SW 1271 (cell line): ENCODE results near the gene ANKH.
A peak's percentile ranks its signal among the peaks of the same experiment; 100 is the strongest.

Experiments used
- DNase-seq, 2 experiments: peaks; one replicate each; lab custom pipeline; 2025; lab: John Stamatoyannopoulos, UW

ANKH gene

DNA sequence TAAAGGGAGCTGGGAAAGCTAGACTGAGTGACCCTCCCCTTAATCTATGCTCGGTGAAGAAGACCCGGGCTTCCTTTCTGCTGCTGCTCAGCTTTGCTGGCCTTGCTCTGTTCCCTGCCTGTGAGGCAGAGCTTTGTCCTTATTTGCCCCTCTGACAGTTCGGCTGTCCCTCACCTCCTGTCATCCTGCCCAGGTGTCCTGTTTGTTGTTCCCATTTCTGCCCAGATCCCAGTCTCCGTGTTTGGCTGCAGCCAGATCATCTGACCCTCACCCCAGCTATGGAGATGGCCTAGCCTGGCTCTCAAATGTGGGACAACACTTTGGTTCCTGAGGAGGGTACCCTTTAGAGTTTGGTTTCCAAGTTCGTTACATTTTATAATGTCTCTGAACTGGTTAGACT is 186.8 kb downstream of the ANKH start:
- DNase-seq: no peak

DNA sequence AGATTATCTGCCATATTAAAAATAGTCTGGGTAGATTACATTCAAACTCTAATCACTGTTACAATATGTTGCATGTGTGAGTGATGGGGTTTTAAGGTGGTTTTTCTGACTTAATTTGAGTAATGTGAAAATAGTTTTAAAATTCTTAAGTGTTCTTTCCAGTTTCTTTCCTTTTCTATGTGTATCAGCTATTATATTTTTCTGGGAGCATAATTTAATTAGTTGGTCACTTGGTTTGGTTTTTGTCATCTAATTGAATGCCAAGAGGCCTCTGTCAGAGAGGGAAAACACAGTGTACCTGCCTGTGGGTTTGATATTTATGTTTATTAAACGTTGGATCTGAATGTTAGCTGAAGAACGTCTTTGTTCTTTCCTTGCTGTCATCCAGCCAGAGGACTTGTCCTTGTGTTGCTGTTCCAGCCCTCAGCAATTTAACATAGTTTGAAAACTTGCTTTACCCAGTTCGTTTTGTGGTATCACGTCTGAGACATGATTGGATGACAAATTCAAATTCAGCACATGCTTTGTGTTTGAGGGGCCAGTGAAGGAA is 187.6 kb downstream of the ANKH start:
- DNase-seq: no peak

DNA sequence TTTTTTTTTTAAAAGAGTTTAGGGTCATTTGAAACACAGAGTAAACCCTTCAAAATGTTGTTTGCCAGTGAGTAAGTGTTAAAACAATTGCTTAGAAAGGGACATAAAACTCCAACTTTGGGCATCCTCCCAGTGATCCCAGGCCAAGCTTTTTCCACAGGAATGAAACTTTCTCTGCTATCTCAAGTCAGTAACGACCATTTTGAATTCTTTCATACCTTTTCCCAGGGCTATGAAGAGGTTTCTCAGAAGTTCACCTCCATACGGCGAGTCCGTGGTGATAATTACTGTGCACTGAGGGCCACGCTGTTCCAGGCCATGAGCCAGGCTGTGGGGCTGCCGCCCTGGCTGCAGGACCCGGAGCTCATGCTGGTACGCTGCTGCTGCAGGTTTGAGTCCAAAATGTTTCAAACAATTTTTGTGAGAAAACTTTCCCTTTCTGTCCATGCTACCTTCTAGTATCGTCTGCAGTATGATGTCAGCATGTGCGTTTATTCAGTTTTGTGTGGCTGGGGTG is 190.3 kb downstream of the ANKH start:
- no peak for DNase-seq

DNA sequence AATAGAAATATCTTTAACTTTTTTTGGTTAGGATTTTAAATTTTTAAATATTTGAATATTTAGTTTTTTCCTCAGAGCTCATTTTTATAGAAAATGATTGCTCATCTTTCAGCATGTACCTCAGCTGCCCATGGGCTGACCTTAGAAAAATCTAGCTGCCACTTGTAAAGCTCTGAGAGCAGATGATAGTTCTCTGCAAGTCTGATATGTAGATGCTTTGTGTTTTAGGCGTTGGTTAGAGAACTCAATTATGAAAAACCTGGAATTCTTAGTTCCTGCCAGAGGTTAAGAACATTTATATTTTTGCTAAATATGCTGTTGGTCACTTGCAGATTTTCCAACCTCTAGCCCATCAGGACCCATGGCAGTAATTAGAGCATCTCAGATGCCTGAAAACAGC is 192.0 kb downstream of the ANKH start:
- DNase-seq: no peak

DNA sequence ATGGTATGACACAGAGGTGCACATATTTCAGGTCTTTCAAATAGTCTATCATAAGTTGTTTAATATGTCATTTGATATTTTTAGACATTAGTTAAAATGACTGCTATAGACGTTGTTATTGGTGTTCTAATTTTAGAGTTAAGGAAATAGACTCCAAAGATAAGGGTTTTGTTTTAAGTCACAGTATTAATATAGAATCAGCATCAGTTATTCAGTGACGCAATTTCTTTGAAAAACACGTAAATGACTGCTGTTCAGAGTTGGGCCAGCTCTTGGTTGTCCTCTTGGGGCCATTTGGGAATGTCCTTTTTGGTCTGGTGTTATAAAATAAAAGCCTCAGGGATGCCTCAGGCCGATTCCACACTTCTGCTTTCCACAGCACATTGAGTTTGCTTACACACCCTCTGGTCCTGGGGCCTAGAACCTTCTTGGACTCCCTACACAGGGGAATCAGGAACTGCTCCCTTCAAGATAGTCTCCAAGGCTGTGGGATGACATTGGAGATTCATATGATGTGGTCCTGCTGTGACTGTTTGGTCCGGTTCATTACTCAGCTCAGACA is 192.7 kb downstream of the ANKH start:
- no peak for DNase-seq

DNA sequence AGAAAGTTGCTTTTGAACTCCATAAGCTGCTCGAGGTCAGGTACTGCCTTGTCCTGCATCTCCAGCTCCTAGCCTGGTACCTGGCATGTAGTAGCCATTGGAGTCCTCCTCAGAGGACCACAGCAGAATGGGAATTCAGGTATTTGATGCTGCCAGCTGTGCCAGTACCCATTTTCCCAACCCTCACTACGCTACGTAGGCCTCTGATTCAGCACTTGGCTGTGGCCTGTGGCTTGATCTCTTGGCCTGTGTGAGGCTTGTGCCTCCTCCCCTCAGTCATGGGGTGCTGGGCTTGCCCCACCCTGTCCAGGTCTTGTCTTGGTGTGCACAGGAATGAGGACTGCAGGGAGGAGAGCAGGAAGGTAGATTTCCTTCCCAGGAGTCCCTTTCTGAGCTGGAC is 195.3 kb downstream of the ANKH start:
- no peak for DNase-seq

DNA sequence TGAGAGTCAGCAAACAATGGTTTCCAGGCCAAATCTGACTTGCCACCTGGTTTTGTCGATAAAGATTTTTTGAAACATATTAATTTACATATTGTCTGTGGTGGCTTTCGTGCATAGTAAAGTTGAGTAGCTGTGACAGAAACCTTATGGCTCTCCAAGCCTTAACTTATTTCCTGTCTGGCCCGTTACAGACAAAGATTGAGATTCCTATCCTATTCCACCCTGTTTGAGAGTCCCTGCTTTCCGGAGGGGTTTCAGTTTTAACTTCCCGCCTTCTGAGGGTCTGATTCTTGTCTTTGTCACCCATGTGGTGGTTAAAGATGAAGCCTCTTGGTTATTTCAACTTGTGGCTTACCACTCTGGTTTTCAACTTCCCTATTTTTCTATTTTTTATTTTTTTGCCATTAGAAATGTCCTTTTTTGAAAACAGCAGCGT is 195.7 kb downstream of the ANKH start:
- DNase-seq: no peak

DNA sequence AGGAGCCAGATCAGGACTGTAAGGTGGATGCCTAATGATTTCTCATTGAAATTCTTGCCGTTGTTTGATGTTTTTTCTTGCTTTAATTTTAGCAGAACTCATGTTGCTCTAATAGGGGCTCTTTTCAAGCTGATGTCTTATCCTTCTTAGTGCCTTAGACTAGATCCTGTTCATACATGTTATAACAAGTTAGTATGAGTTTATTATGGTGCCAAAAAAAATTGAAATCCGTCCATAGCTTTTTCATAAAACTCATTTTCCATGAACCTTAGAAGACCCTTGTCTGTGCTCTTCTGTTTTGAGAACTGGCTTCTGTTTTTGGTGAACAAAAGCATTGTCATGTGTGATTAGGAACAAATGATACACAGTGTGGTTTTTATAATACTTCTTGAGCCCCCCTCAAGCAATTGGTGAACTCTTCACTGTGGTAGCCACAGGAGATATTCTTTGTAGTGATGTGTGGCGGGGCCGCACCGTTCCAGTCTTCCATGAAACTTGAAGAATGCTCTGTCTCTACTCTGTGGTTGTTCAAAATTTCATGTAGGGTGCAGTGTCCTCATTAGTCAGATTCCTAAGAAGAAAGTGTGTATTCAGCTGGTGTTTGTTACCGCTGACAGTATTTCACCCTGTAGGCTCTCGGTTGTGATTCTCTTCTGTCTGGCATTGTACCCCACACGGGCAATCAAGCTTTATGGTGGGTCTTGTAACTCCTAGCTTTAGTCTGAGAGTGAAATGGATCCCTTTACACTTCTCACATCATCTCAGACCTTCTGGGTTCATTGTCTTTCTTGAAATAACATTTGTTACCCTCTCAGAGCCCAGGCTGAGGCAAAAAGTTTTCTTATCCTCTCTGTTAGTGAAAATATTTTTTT is 196.4 kb downstream of the ANKH start:
- DNase-seq: no peak

DNA sequence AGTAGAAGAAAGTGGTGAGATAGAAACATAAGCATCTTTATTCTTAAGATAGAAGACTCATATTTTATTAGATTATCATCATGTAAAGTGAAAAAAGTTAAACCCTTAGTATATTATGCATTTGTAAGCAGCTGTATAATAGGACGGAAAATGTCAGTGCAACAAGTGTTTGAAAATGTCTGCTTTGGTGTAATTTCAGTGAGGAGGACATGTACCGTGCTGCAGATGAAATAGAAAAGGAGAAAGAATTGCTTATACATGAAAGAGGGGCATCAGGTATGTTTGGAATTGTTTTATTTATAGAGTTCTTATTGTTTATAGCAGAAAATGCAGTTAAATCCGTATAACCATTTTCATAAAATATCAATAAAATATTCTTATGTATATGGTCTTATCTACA is 198.1 kb downstream of the ANKH start:
- DNase-seq: no peak

DNA sequence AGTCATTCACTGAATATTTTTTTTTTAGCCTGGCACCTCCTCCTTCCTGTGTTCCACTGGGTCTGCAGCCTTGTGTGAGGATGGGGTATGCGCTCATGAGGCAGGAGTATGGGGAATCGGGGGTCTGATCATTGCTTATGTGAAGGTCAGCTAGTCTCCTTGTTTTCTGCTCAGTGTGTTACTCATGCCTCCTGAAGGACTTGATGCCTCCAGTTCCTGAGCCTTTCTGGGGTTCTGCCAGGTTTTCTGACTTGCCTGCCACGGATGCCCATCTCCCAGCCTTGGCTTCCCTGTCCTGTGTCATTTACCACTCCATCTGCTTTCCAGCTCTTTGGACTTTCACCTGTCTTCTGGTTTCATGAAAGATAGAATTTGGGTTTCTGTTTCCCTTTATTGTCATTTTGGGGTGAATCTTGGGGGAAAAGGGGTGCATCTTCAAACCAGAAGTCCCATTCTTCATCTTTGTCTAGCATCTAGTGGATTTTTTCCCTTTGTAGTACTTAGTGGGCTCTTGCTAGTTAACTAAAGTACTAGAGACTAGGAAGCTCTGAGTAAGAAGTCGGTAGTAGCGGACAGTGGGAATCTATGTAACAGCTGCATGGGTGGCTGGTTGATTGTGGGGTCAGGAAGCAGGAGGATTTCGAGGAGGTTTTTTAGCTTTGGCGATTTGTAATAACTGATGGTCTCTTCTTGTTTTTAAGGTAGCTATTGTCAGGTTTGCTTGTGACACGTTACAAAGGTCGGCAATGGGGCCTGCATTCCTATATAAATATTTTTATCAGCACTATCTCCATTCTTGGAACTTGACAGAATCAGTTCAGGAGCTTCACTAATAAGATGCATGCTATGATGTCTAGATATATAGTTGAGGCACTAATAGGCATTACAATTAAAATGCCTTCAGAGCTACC is 198.8 kb downstream of the ANKH start:
- no peak for DNase-seq

DNA sequence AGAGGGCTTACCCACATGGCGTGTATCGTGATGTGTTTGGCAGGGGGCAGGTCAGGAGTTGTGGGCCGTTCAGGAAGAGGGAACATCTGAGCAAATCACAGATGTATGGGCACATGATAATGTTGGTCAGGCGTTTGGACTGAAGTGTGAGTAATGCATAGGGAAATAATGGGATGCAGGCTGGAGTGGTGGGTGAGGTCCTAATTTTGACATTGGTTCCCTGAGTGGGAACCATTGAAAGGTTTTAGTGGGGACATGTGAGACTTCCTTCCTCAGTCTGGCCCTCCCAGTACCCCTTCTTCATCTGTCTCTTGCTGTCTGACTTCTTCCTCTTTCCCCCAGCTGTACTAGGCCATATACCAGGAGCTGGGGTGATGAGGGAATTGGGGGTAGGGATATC is 199.5 kb downstream of the ANKH start:
- no peak for DNase-seq

DNA sequence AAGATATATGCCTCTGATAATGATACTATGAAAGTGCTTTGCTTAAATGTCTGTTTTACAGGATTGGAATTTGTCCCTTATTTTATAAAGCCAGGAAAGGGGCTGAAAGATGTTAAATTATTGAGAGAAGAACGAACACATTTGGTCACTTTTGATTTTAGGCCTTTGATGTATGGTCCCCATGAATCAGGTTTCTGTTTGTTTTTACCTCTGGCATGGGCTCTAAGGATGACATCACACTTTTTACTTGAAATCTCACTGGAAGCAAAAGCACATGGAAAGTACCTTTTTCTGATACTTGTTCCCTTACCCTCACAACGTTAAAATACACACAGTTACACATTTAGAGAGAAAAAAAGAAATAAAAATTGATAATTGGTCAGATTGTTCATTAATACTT is 200.2 kb downstream of the ANKH start:
- no peak for DNase-seq

DNA sequence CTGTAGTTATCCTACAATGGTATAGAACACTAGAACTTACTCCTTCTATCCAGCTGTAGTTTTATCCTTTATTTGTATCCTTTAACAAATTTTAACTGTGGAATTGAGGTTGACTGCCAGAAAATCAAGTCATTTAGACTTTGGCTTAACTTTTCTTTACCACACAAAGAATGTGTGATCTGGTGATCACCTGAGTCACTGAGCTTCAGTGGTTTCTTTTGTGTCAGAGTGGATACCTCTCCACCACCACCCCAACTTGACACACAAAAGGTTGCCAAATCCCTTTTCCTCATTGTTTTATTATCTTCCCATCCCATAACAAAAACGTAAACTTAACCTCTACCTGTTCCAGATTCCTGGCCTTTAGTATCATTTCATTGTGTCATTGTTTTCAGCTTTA is 201.6 kb downstream of the ANKH start:
- DNase-seq: no peak

DNA sequence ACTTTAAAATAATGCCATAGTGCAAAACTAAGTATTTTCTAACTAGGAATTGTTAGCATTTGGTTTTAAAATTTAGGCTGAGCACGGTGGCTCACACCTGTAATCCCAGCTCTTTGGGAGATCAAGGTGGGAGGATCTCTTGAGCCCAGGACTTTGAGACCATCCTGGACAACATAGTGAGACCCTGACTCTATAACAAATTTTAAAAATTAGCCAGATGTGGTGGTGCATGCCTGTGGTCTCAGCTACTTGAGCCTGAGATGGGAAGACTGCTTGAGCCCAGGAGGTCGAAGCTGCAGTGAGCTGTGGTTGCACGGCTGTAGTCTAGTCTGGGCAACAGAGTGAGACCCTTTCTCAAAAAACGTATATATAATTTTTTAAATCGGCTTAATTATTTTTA is 202.2 kb downstream of the ANKH start:
- no peak for DNase-seq

DNA sequence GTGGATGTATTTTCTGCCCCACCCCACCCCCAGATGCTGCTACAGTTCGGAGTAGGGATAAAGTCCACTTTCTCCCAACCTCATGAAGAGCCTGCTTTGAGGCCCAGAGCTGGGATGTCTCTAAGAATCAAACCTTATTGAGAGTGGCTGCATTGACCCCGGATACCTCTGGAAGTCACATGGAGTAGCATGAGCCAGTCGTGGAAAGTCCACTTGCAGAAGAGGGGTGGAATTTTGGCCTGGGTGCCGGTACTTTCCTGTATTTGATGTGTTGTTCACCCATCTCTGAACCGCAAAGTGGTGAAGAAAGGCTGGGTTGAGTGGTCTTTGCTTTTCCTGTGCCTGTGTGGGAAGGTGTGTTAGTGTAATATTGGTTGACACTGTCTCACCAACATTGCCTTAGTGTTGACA is 203.4 kb downstream of the ANKH start:
- no peak for DNase-seq

DNA sequence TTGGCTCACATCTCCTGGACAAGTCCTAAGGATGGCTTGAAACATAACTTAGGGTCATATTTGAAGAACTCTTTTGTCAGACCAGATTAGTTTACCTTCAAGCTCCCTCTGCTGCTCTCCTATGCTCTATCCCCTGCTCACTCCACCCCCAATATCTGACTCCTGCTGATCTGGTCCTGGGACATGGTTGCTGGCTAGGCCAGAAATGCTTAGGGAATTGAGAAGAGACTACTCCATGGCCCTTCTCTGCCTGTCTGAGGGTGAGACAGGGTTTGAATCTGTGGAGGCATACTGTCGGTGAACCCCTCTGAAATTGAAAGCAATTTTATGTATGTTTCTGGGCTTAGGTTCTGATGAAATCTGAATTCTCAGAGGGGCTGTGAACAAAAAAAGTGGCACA is 203.8 kb downstream of the ANKH start:
- no peak for DNase-seq

DNA sequence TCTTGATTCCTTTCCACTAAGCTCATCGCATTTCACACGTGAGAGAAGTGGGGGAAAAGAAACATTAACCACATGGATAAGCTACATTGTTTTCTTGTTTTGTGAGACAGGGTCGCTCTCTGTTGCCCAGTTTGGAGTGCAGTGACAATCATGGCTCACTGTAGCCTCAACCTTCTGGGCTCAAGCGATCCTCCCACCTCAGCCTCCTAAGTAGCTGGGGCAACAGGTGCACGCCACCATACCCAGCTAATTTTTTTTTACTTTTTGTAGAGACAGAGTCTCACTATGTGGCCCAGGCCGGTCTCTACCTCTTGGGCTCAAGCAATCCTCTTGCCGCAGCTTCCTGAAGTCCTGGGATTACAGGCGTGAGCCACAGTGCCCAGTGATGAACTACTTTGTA is 204.3 kb downstream of the ANKH start:
- no peak for DNase-seq

DNA sequence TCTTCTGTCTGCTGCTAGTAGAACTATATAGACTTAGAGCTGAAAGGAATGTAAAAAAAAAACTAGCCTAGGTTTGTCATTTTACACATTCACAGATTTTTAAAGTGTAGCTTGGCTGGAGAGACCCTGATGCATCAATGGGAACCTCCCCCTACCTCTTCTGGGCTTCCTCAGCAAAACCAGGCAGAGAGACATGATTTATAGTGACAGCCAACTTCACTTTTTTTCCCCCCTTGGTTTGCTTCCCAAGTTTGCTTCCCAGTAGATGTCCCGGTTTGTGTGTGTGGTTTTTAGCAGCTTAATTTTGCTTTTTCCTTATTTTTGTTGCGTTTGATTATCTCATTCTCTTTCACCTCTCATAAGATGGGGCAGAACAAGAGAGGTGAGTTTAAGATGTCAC is 205.2 kb downstream of the ANKH start:
- no peak for DNase-seq

DNA sequence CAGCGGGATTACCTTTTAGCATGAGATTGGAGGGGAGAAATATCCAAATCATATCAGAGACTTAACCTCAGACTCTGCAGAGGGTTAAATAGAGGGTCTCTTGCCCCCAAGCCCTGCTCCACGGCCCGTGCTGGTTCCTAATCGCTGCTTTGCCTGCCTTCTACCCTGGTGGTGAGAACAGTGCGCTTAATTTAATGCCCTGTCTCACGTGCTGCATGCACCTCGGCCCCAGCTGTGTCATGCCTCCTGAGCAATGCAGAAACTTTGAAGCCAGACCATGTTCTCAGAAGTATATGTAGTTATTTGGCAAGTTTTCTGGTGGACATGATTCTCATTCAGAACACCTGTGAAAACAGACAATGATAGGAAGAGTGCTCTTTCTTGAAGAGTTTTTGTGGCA is 205.6 kb downstream of the ANKH start:
- no peak for DNase-seq

DNA sequence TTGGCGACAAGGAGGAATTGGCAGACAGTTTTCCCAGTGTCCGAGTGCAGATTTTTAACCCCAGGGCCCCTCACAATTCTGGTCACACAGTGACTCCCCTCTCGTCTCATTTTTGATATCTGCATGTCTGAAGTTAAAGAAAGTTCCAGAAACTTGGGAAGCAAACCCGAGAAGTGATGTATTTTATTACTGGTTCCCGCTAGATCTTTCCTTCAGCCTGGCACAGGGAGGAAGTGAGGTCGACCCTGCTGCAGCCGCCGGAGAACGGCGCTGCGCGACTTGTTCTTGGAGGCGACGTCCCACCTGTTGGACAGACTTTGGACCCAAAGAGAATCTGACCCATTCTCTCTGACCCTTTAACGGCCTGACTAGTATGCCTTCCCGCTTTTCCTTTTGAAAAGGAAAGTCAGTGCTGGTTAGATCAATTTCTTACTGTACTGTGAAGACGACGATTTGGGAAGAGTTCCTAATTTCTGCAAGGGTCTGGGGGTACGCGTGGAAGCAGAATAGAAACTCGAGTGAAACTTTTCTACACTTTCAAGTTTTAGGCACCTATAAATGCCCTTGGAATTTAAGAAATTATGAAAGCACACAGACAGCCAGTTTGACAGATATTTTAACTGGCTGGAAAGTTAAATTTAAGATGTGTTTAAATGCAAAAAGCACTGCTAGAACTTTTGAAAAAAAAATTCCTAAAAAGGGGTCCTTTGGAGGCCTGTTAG is 206.3 kb downstream of the ANKH start:
- DNase-seq: peak in 1 of 2 experiments; percentile 50

DNA sequence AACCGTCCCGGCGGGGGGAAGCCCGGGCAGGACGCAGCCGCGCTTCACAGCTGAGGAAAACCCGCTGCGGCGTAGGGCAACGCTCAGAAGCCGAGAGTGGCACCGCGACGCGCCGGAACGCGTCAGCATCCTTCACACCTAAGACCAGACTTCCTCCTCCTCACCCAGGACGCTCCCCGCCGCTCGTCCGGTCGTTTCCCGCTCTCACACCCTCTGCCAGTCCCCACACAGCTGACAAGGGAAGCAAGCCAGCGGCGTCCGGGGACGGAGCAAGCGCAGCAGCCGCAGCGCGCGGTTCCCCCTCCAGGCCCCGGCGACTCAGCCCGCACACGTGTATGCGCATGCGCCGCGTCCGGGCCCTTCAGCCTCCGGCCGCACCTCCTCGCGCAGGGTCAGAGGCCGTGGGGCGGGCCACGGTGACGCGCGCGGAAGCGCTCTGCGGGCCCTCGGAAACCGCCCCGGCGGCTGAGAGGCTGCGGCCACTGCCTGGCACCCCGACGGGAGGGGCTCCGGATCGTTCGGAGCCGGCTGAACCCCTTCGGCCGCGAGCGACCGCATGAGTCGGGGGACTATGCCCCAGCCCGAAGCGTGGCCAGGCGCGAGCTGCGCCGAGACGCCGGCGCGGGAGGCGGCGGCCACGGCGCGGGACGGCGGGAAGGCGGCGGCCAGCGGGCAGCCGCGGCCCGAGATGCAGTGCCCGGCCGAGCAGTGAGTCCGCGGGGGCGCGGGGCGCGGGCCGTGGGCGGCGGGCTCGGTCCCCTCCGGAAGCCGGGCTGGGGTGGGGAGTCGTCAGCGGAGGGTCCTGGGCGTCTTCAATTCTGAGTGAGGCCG is 207.1 kb downstream of the ANKH start, which contains the start of gene OTULIN:
Gene OTULIN, plus strand, starts transcription at position 449 of the 831 bp plus-strand sequence. Its CDS starts 108 bp downstream, at position 557.
- peak; percentile 73 to 91 for DNase-seq
